ENCODE data around the gene BAIAP2.

BAIAP2 gene

GRCh38 chr17:81111066-81111465 is 76.1 kb downstream of the BAIAP2 start:
- no peak overlapping the region for H3K27ac ChIP-seq

GRCh38 chr17:81112450-81112849 is 77.5 kb downstream of the BAIAP2 start:
- TF ChIP-seq ZFX (IDR thresholded peaks at IDR 0.05), result no peak
- no peak for TF ChIP-seq CTCF (conservative IDR thresholded peaks at IDR 0.05)
- no peak overlapping the region for H3K27ac ChIP-seq

More at GRCh38 chr17:81111066-81111465, 76.1 kb downstream of the BAIAP2 start:
- no peak for TF ChIP-seq CTCF (conservative IDR thresholded peaks at IDR 0.05)
- TF ChIP-seq ZFX (IDR thresholded peaks at IDR 0.05), result no peak

- H3K27ac ChIP-seq, result no peak overlapping the region
- TF ChIP-seq CTCF (conservative IDR thresholded peaks at IDR 0.05) (no peak), ZFX (IDR thresholded peaks at IDR 0.05) (no peak)
Observed at GRCh38 chr17:81113158-81113724, 78.3 kb downstream of the BAIAP2 start.

GRCh38 chr17:81114351-81115093 is 79.6 kb downstream of the BAIAP2 start:
- TF ChIP-seq CTCF (conservative IDR thresholded peaks at IDR 0.05) (no peak), ZFX (IDR thresholded peaks at IDR 0.05) (no peak)
- H3K27ac ChIP-seq, result no peak overlapping the region

- no peak overlapping the region for H3K27ac ChIP-seq
- TF ChIP-seq CTCF (conservative IDR thresholded peaks at IDR 0.05) (no peak), ZFX (IDR thresholded peaks at IDR 0.05) (no peak)
Observed at GRCh38 chr17:81115219-81115618, 80.3 kb downstream of the BAIAP2 start.

- no peak for TF ChIP-seq CTCF (conservative IDR thresholded peaks at IDR 0.05)
- TF ChIP-seq ZFX (IDR thresholded peaks at IDR 0.05), result no peak
- no peak overlapping the region for H3K27ac ChIP-seq
Observed at GRCh38 chr17:81115749-81116464, 81.0 kb downstream of the BAIAP2 start.

GRCh38 chr17:81116704-81117103 is 81.8 kb downstream of the BAIAP2 start:
- no peak overlapping the region for H3K27ac ChIP-seq
- TF ChIP-seq ZFX (IDR thresholded peaks at IDR 0.05) (no peak), CTCF (conservative IDR thresholded peaks at IDR 0.05) (no peak)

Data from C4-2B (cell line).